GM13977 (cell line): Measurements from ENCODE around the gene TMEM132C.

Experiments used
- DNase-seq: peaks from one replicate; pipeline ENCODE4 v3.0.0; 2012; ENCODE audit warnings: low spot score
- CTCF ChIP-seq: IDR thresholded peaks from 2 replicates; pipeline ENCODE4 v1.5.1; 2012; ENCODE audit warnings: mild to moderate bottlenecking, control low read depth; ENCODE audit not compliant: insufficient read depth; ENCODE audit errors: extremely low read depth, missing control alignments
- in situ Hi-C: fragments of 300-500 bp; cut with MboI; formaldehyde crosslinking; loops from one replicate; pipeline ENCODE4 v1.12.0; 2022; ENCODE audit warnings: low sequenced_read_pairs, low pct_unique_long_range_greater_than_20kb, mixed read lengths, inconsistent platforms; ENCODE audit not compliant: unreplicated experiment

The TMEM132C gene

GRCh38 chr12:128326406-128326805 is 59.4 kb downstream of the TMEM132C start:
- no peak for TF ChIP-seq CTCF
- DNase-seq = no peak
- in situ Hi-C loops = no loop called here

- TF ChIP-seq CTCF = no peak
- in situ Hi-C loops = no loop called here
- no peak for DNase-seq
Observed at GRCh38 chr12:128328961-128329360, 62.0 kb downstream of the TMEM132C start.

- in situ Hi-C loops = no loop called here
- no peak for TF ChIP-seq CTCF
- no peak for DNase-seq
Observed at GRCh38 chr12:128336204-128337070, 69.5 kb downstream of the TMEM132C start.

GRCh38 chr12:128337071-128337345 is 70.0 kb downstream of the TMEM132C start:
- TF ChIP-seq CTCF = no peak
- no peak for DNase-seq
- in situ Hi-C loops = no loop called here

- TF ChIP-seq CTCF = no peak
- in situ Hi-C loops = no loop called here
- no peak for DNase-seq
Observed at GRCh38 chr12:128337431-128338170, 70.6 kb downstream of the TMEM132C start.

- no peak for TF ChIP-seq CTCF
Observed at GRCh38 chr12:128338386-128339125, 71.6 kb downstream of the TMEM132C start.

More at GRCh38 chr12:128338386-128339125, 71.6 kb downstream of the TMEM132C start:
- no peak for DNase-seq
- in situ Hi-C loops = no loop called here
